ENCODE measurements around the gene LGR4. TPM values are rescaled to one million over a fixed set of nuclear protein-coding genes. Genes with fewer than 3 reads are reported as not detected.
"Not testable (repeated sequence)": the region's sequence is repeated elsewhere in the genome, so short reads cannot be mapped to it uniquely, and the experiment has no call there.

The LGR4 gene
- total RNA-seq, 2 experiments from 2014 or later: 0.19 to 0.21 TPM

- POLR2A ChIA-PET: no interaction called here
Observed at GRCh38 chr11:27456795-27457329, 15.7 kb downstream of the LGR4 start.

GRCh38 chr11:27456140-27456794, 16.3 kb downstream of the LGR4 start:
- H3K27me3 Mint-ChIP-seq: peaks cover 2% of the 10 kb centered on the region
- intact Hi-C loops (cut with DNase I, micrococcal nuclease): no loop called here
- H3K27ac Mint-ChIP-seq: no peak overlapping the region
- no peak overlapping the region for H3K4me3 Mint-ChIP-seq
- ATAC-seq (no peak), DNase-seq (no peak)
- ChIA-PET POLR2A (no interaction called here), CTCF (interaction anchor here (1.0 kb wide), 1 partner anchor 8 kb away, joined by 3 read pairs; no protein-coding TSS in a partner anchor)
- H3K9me3 Mint-ChIP-seq (ENCODE audit: low read depth): no peaks in the 10 kb centered on the region
- H3K36me3 Mint-ChIP-seq (ENCODE audit: low read depth): no peaks in the 10 kb centered on the region
- H3K4me1 Mint-ChIP-seq: no peaks in the 10 kb centered on the region

More at GRCh38 chr11:27456795-27457329, 15.7 kb downstream of the LGR4 start:
- CTCF ChIA-PET: interaction anchor here (1.0 kb wide), 1 partner anchor 8 kb away, joined by 3 read pairs; no protein-coding TSS in a partner anchor
- ATAC-seq (no peak), DNase-seq (no peak)
- no peaks in the 10 kb centered on the region for H3K9me3 Mint-ChIP-seq (ENCODE audit: low read depth)
- no peaks in the 10 kb centered on the region for H3K4me1 Mint-ChIP-seq
- H3K27me3 Mint-ChIP-seq: peaks cover 2% of the 10 kb centered on the region
- no peak overlapping the region for H3K4me3 Mint-ChIP-seq
- intact Hi-C loops (cut with DNase I, micrococcal nuclease): no loop called here
- H3K27ac Mint-ChIP-seq: no peak overlapping the region
- H3K36me3 Mint-ChIP-seq (ENCODE audit: low read depth): no peaks in the 10 kb centered on the region

GRCh38 chr11:27455667-27456066, 16.9 kb downstream of the LGR4 start:
- H3K27me3 Mint-ChIP-seq: peaks cover 2% of the 10 kb centered on the region
- H3K9me3 Mint-ChIP-seq (ENCODE audit: low read depth): no peaks in the 10 kb centered on the region
- ATAC-seq: no peak
- DNase-seq: no peak
- H3K4me1 Mint-ChIP-seq: no peaks in the 10 kb centered on the region
- no peaks in the 10 kb centered on the region for H3K36me3 Mint-ChIP-seq (ENCODE audit: low read depth)
- H3K4me3 Mint-ChIP-seq: no peak overlapping the region
- CTCF ChIA-PET: no interaction called here
- no peak overlapping the region for H3K27ac Mint-ChIP-seq
- intact Hi-C loops (cut with DNase I, micrococcal nuclease): no loop called here
- POLR2A ChIA-PET: no interaction called here

- no peaks in the 10 kb centered on the region for H3K9me3 Mint-ChIP-seq (ENCODE audit: low read depth)
- ATAC-seq: no peak
Observed at GRCh38 chr11:27453701-27454100, 18.9 kb downstream of the LGR4 start.

GRCh38 chr11:27452147-27452546, 20.4 kb downstream of the LGR4 start:
- CTCF ChIA-PET: no interaction called here

More at GRCh38 chr11:27453701-27454100, 18.9 kb downstream of the LGR4 start:
- DNase-seq: no peak
- ChIA-PET POLR2A (no interaction called here), CTCF (no interaction called here)
- Mint-ChIP-seq H3K4me3 (no peak overlapping the region), H3K36me3 (ENCODE audit: low read depth) (no peaks in the 10 kb centered on the region), H3K27me3 (peaks cover 2% of the 10 kb centered on the region), H3K4me1 (no peaks in the 10 kb centered on the region), H3K27ac (no peak overlapping the region)
- intact Hi-C loops (cut with DNase I, micrococcal nuclease): no loop called here

GRCh38 chr11:27451244-27451965, 21.2 kb downstream of the LGR4 start:
- ChIA-PET CTCF (no interaction called here), POLR2A (no interaction called here)
- Mint-ChIP-seq H3K27me3 (peaks cover 2% of the 10 kb centered on the region), H3K4me3 (no peak overlapping the region), H3K4me1 (no peaks in the 10 kb centered on the region), H3K36me3 (ENCODE audit: low read depth) (no peaks in the 10 kb centered on the region), H3K9me3 (ENCODE audit: low read depth) (no peaks in the 10 kb centered on the region), H3K27ac (no peak overlapping the region)
- DNase-seq (no peak), ATAC-seq (no peak)
- intact Hi-C loops (cut with DNase I, micrococcal nuclease): no loop called here

More at GRCh38 chr11:27452147-27452546, 20.4 kb downstream of the LGR4 start:
- H3K4me1 Mint-ChIP-seq: no peaks in the 10 kb centered on the region
- H3K4me3 Mint-ChIP-seq: no peak overlapping the region
- POLR2A ChIA-PET: no interaction called here
- ATAC-seq: no peak
- H3K27me3 Mint-ChIP-seq: peaks cover 2% of the 10 kb centered on the region
- no peak for DNase-seq
- intact Hi-C loops (cut with DNase I, micrococcal nuclease): no loop called here
- H3K9me3 Mint-ChIP-seq (ENCODE audit: low read depth): no peaks in the 10 kb centered on the region
- no peaks in the 10 kb centered on the region for H3K36me3 Mint-ChIP-seq (ENCODE audit: low read depth)
- H3K27ac Mint-ChIP-seq: no peak overlapping the region

GRCh38 chr11:27448184-27448540, 24.4 kb downstream of the LGR4 start:
- DNase-seq; CTCF ChIA-PET; H3K4me3 Mint-ChIP-seq; H3K27me3 Mint-ChIP-seq; H3K36me3 Mint-ChIP-seq (ENCODE audit: low read depth); POLR2A ChIA-PET; H3K4me1 Mint-ChIP-seq; ATAC-seq; H3K9me3 Mint-ChIP-seq (ENCODE audit: low read depth); intact Hi-C loops (cut with DNase I, micrococcal nuclease); H3K27ac Mint-ChIP-seq: not testable (repeated sequence)

- no peaks in the 10 kb centered on the region for H3K4me1 Mint-ChIP-seq
- H3K27ac Mint-ChIP-seq: no peak overlapping the region
- no peaks in the 10 kb centered on the region for H3K9me3 Mint-ChIP-seq (ENCODE audit: low read depth)
- ChIA-PET POLR2A (interaction anchor here (0.6 kb wide), 1 partner anchor 19 kb away, joined by 3 read pairs; no protein-coding TSS in a partner anchor), CTCF (no interaction called here)
- no peaks in the 10 kb centered on the region for H3K36me3 Mint-ChIP-seq (ENCODE audit: low read depth)
- peaks cover 2% of the 10 kb centered on the region for H3K27me3 Mint-ChIP-seq
- DNase-seq (no peak), ATAC-seq (no peak)
- intact Hi-C loops (cut with DNase I, micrococcal nuclease): no loop called here
- no peak overlapping the region for H3K4me3 Mint-ChIP-seq
Observed at GRCh38 chr11:27447288-27448183, 25.1 kb downstream of the LGR4 start.

GRCh38 chr11:27445625-27446024, 27.0 kb downstream of the LGR4 start:
- H3K27me3 Mint-ChIP-seq: peaks cover 8% of the 10 kb centered on the region
- no peaks in the 10 kb centered on the region for H3K36me3 Mint-ChIP-seq (ENCODE audit: low read depth)
- ChIA-PET POLR2A (no interaction called here), CTCF (interaction anchor here (1.1 to 1.4 kb wide), 2 partner anchors 11 to 19 kb away, joined by 3 to 4 read pairs; no protein-coding TSS in a partner anchor)
- H3K4me3 Mint-ChIP-seq: no peak overlapping the region
- ATAC-seq (no peak), DNase-seq (no peak)
- H3K9me3 Mint-ChIP-seq (ENCODE audit: low read depth): no peaks in the 10 kb centered on the region
- no peaks in the 10 kb centered on the region for H3K4me1 Mint-ChIP-seq
- intact Hi-C loops (cut with DNase I, micrococcal nuclease): no loop called here
- no peak overlapping the region for H3K27ac Mint-ChIP-seq

GRCh38 chr11:27444801-27445215, 27.8 kb downstream of the LGR4 start:
- Mint-ChIP-seq H3K4me1 (no peaks in the 10 kb centered on the region), H3K27ac (no peak overlapping the region), H3K4me3 (no peak overlapping the region), H3K9me3 (ENCODE audit: low read depth) (no peaks in the 10 kb centered on the region), H3K36me3 (ENCODE audit: low read depth) (no peaks in the 10 kb centered on the region), H3K27me3 (peaks cover 8% of the 10 kb centered on the region)
- intact Hi-C loops (cut with DNase I, micrococcal nuclease): no loop called here
- ChIA-PET CTCF (interaction anchor here (1.0 to 1.4 kb wide), 4 partner anchors 10 to 255 kb away, joined by 3 to 6 read pairs (median 3); no protein-coding TSS in a partner anchor), POLR2A (no interaction called here)
- ATAC-seq (no peak), DNase-seq (no peak)

GRCh38 chr11:27443746-27444507, 28.7 kb downstream of the LGR4 start:
- CTCF ChIA-PET: interaction anchor here (0.5 to 1.4 kb wide), 6 partner anchors 22 to 254 kb away, joined by 3 to 6 read pairs (median 3); no protein-coding TSS in a partner anchor
- DNase-seq (no peak), ATAC-seq (no peak)
- H3K4me1 Mint-ChIP-seq: no peaks in the 10 kb centered on the region
- intact Hi-C loops (cut with DNase I, micrococcal nuclease): no loop called here
- H3K4me3 Mint-ChIP-seq: no peak overlapping the region
- H3K27me3 Mint-ChIP-seq: peaks cover 8% of the 10 kb centered on the region
- H3K36me3 Mint-ChIP-seq (ENCODE audit: low read depth): no peaks in the 10 kb centered on the region
- H3K9me3 Mint-ChIP-seq (ENCODE audit: low read depth): no peaks in the 10 kb centered on the region
- POLR2A ChIA-PET: no interaction called here
- H3K27ac Mint-ChIP-seq: no peak overlapping the region
